NCI-H1048 (cell line): ENCODE measurements around the gene ENTR1.

Experiments
- DNase-seq: peaks from one replicate; lab custom pipeline; 2025; lab: John Stamatoyannopoulos, UW

Gene ENTR1

GRCh38 chr9:136397643-136398042 is 12.8 kb downstream of the ENTR1 start:
- no peak for DNase-seq

GRCh38 chr9:136396219-136396515 is 14.2 kb downstream of the ENTR1 start:
- DNase-seq = no peak

DNA sequence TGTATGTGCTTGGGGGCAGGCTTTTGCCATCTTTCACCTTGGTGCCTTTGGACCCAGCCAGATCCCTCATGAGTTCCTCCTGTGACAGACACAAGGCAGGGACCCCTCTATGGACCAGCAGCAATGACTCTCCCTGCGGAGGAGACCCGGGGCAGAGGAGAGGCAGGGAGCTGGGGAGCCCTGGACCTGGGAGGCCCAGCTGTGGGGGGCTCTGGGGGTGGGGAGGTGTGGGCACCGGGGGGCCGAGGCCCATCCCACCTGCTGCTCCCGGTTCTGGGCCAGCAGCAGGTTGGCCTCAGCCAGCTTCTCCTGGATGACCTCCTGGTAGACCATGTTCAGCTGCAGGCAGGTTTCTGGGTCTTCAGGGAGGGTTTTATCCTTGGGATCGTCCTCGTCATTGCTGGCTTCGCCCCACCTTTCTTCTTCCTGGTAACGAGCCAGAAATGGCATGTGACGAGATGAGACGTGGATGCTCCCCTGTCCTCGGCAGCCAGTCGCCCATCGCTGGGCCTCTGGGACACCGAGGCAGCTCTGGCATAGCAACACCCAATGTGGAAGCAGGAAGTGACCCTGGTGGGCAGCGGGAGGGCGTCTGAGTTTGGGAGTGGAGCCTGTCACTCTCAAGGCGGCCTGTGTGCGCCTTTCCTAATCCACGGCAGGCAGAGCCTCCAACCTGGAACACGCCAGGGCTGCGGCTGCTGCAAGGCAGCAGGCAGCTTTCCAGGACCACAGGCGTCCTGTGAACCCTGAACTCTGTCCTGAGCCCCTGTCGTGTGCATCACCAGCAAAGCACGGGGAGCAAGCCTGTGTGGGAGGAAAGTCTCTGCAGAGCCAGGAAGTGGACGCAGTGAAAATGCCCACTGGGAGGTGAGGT is 14.8 kb downstream of the ENTR1 start:
- no peak for DNase-seq

DNA sequence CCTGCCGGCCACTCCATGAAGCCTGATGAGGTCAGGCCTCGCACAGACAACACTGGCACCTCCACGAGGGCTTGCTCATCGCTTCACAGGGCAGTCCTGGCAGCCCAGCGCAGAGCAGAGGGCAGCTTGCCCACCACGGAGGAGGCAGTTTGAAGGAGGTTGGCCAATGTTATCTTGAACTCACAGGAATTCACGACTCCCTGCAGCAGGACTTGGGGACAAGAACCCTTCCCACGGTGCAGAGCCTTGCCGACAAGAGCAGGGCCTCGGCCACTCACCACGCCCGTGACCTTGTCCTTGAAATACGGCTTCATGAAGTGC is 15.4 kb downstream of the ENTR1 start:
- DNase-seq = no peak

GRCh38 chr9:136394312-136395019 is 15.9 kb downstream of the ENTR1 start:
- no peak for DNase-seq

GRCh38 chr9:136393531-136393930 is 16.9 kb downstream of the ENTR1 start:
- no peak for DNase-seq

GRCh38 chr9:136392538-136393449 is 17.6 kb downstream of the ENTR1 start:
- no peak for DNase-seq

GRCh38 chr9:136391737-136392537 is 18.5 kb downstream of the ENTR1 start:
- no peak for DNase-seq

DNA sequence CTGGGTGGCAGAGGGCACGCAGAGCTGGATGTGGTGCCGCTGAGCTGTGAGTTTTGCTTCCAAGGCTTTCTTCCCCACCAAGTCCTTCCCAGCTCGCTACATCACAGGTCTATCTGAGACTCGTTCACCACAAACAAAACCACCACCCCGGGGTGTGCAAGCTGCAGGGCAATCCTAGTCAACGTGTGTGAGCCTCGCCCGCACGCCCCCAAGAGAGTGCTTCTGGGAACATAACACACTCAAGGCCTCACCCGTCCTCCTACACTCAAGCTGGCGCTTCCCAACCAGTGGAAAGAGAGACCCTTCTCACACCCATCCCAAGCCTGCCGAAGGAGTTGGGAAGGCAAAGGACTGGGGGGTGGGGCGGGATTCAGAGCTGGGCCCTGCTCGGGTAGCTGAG is 21.0 kb downstream of the ENTR1 start:
- no peak for DNase-seq

DNA sequence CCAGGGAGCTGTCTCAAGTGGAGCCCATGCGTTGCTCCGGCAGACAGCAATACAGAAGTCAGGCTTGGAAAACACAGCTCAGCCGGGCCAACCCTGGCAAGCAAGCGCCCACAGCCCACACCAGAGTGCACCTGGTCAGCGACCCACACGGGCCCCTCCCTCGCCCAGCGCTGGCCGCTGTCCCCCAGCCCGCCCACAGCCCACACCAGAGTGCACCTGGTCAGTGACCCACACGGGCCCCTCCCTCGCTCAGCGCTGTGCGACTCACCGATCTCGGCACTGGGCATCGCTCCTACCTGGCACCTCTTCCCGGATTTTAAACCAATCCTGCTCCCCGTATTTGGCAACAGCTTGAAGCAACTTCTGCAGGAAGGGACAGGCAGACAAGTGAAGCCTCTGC is 23.2 kb downstream of the ENTR1 start:
- DNase-seq = no peak

- no peak for DNase-seq
These were observed 24.4 kb downstream of the ENTR1 start for GRCh38 chr9:136386018-136386417.

DNA sequence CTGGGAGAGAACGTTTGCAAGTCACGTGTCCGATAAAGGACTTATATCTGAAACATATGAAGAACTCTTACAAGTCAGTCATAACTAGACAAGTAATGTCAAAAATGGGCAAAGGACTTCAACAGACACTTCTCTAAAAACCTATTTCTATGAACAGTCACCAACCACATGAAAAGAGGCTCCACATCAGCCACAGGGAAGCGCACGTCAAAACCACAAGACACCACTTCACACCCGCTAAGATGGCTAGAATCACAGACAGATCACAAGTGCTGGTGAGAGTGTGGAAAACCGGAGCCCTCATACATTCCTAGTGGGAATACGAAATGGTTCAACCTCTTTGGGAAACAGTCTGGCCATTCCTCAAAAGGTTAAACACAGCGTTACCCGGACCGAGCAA is 25.4 kb downstream of the ENTR1 start:
- no peak for DNase-seq

DNA sequence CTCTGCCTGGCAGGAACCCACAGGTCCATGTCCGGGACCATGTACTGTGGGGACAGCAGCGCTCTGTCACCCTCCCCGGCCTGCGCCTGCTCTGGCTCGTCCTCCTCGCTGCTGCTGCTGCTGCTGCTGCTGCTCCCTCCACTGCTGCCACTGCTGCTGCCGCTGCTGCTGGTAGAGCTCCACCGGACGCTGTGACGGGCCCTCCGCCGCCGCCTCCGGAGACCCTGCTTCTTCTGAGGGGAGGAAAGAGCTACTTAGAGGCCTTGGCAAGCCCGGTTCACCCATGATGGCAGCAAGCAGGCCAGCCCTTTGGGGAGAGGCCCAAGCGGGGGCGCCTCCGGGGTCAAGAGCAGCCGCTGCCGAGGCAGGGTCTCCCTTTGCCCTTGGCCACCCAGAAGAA is 27.0 kb downstream of the ENTR1 start:
- DNase-seq = no peak

DNA sequence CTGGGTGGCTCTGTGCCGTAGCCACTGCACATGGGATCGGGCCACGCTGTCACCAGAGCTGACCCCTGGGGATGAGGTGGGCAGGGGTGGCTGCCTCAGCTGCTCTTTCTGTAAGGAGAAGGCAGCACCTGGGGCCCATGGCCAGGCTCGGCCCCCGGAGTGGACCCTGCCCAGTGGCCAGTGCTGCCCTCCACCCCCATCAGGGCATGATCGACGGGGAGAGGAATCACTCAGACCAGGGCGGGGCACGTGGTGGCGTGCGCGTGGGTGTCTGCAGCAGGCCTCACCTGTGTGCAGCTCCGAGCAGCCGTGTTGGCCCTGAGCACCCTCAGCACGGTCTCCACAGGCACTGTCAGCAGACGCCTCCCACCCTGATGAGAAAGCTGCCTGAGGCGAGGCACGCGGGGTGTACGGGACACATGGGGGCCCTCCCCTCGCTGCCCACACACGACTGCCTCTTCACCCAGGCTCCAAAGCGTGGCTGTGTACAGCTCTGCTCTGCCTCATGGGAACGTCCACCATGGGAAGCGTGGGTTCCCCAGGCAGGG is 28.4 kb downstream of the ENTR1 start:
- no peak for DNase-seq

DNA sequence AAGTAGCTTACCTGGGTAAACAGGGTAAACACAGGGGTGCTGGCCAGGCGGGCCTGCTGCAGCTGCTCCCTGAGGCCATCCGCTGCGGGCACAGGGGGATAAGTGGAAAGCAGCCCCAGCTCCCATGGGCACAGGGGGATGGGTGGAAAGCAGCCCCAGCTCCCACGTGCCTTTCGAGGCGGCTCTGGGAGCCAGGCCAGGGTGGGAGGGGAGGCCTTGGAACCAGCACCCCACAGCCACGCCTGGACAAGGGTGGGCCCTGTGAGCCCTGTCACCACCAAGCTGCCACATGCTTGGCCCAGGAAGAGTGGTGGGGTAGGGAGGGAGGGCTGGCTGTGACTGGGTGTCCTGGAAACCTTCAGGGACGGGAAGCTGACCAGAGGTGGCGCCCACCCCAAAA is 29.1 kb downstream of the ENTR1 start:
- DNase-seq = no peak

- DNase-seq = no peak
These were observed 30.0 kb downstream of the ENTR1 start for GRCh38 chr9:136380381-136380780.

DNA sequence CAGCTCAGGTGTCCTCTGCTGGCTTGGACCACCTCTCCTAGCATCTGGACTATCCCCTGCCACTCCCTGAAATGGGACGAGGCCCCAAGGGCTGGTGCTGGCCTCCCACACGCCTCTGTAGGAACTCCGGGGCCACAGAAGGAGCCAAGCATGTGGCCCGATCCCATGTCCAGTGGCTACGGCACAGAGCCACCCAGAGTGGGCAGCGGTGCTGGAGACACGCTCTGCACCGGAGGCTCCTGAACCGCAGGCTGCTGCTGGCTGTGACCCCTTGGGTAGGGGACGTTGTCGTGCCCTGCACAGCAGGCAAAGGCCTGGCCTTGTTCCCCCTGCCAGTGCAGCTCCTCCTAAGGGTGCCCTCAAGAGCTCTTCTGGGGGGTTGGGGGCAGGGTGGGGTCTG is 30.5 kb downstream of the ENTR1 start:
- DNase-seq = no peak

DNA sequence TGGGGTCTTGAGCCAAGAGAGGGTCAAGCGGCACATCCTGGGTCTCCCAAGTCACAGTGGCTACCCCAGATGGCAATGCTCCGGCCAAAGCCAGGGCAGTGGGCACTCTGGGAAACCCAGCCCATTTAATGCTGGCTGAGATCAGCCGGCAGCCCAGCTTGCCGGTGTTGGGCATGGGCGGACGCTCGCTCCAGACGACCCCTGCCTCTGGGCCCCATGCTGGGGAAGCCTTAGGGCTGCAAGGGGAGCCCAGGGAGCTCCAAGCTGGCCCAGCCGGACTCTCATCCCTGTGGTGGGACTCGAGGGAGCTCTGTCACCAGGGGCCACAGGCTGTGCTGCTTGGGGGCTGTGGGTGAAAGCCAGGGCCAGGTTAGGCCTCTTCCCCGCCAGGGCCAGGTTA is 31.0 kb downstream of the ENTR1 start:
- DNase-seq = no peak

GRCh38 chr9:136379003-136379287 is 31.5 kb downstream of the ENTR1 start:
- DNase-seq = no peak

GRCh38 chr9:136378170-136379002 is 32.0 kb downstream of the ENTR1 start:
- no peak for DNase-seq
